HCT116 (cell line): Measurements from ENCODE around the gene STX1B.

Source experiments
- CEBPB ChIP-seq: IDR thresholded peaks from 2 replicates; pipeline ENCODE4 v1.6.1; 2012; ENCODE audit warnings: low read depth
- EZH2 ChIP-seq: fragments of 200-600 bp; sonication (generic); IDR thresholded peaks from 2 replicates; pipeline ENCODE4 v1.6.1; 2017; ENCODE audit warnings: antibody characterized with exemption, mixed run types
- EZH2phosphoT487 ChIP-seq: fragments of 200-600 bp; IDR thresholded peaks from 2 replicates; pipeline ENCODE4 v1.6.1; 2018; ENCODE audit warnings: antibody characterized with exemption, borderline replicate concordance
- JUND ChIP-seq: IDR thresholded peaks from 2 replicates; pipeline ENCODE4 v1.6.1; 2012
- POLR2AphosphoS5 ChIP-seq: IDR thresholded peaks from 2 replicates; pipeline ENCODE4 v1.6.1; 2011; ENCODE audit warnings: mild to moderate bottlenecking, low read depth, low read length, moderate library complexity
- TF ChIP-seq, protein P1 (sequence below), 3 experiments: fragments of 200-600 bp in 1 of 3; sonication (generic) in 1 of 3; IDR thresholded peaks in 2 of 3; conservative IDR thresholded peaks in 1 of 3; 2 replicates each; pipeline ENCODE4 v1.5.1; 2012 to 2017; ENCODE audit warnings: low read depth in 2 of 3, low read length in 2 of 3, antibody characterized with exemption in 1 of 3, borderline replicate concordance in 1 of 3, control low read depth in 1 of 3, mild to moderate bottlenecking in 1 of 3, mixed read lengths in 1 of 3, mixed run types in 1 of 3, moderate library complexity in 1 of 3; ENCODE audit not compliant: insufficient read depth in 1 of 3

DNA sequence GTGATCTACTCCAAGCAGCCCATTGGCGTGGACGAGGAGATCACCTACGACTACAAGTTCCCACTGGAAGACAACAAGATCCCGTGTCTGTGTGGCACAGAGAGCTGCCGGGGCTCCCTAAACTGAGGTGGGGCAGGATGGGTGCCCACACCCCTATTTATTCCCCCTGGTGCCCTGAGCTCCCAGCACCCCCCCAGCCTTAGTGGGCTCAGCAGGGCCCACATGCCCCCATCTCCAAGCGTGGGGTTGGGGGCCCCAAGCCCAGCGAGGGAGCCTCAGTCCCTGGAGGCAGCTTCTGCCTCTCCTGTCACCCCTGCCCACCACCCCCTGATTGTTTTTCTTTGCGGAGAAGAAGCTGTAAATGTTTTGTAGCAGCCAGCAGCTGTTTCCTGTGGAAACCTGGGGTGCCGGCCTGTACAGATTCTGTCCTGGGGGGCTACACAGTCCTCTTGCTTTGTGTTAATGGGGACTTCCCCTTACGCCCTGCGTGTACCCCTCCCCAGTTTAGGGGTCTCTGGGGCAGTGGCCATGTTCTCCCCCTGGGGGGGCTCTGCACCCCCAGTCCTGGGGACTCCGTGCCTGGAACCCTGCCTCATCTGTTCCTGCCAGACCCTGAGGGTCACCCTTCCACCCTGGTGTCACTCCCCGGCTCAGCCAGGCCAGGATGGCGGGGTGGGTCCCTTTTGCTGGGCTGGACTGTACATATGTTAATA lies 26.4 kb downstream of the STX1B start:
- TF ChIP-seq, protein P1, sequence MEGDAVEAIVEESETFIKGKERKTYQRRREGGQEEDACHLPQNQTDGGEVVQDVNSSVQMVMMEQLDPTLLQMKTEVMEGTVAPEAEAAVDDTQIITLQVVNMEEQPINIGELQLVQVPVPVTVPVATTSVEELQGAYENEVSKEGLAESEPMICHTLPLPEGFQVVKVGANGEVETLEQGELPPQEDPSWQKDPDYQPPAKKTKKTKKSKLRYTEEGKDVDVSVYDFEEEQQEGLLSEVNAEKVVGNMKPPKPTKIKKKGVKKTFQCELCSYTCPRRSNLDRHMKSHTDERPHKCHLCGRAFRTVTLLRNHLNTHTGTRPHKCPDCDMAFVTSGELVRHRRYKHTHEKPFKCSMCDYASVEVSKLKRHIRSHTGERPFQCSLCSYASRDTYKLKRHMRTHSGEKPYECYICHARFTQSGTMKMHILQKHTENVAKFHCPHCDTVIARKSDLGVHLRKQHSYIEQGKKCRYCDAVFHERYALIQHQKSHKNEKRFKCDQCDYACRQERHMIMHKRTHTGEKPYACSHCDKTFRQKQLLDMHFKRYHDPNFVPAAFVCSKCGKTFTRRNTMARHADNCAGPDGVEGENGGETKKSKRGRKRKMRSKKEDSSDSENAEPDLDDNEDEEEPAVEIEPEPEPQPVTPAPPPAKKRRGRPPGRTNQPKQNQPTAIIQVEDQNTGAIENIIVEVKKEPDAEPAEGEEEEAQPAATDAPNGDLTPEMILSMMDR (IDR thresholded peaks at IDR 0.05 in 2 of 3, conservative IDR thresholded peaks at IDR 0.05 in 1 of 3; ENCODE audit: borderline replicate concordance in 1 of 3, insufficient read depth in 1 of 3, low read depth in 2 of 3, low read length in 2 of 3): no peak
- TF ChIP-seq JUND (no peak), CEBPB (no peak), EZH2 (no peak), POLR2AphosphoS5 (no peak), EZH2phosphoT487 (no peak)
